OCI-LY3 (cell line): ENCODE results near the gene WNK4.
A peak's percentile ranks its signal among the peaks of the same experiment; 100 is the strongest.

Experiments
- H2AFZ ChIP-seq: fragments of 200-600, 300-600 bp; shearing (Covaris generic); 2 replicates; pipeline ENCODE4 v1.6.0; 2014; ENCODE audit warnings: antibody characterized with exemption, low read depth, low read length
- H3K27ac ChIP-seq: fragments of 200-600, 300-600 bp; sonication (generic); 2 replicates; pipeline ENCODE4 v1.5.1; 2014; ENCODE audit warnings: mild to moderate bottlenecking, low read length, moderate library complexity, mixed read lengths
- H3K27me3 ChIP-seq: fragments of 200-600, 300-600 bp; sonication (generic); 2 replicates; pipeline ENCODE4 v1.6.1; 2014; ENCODE audit warnings: low read depth, low read length, mixed read lengths
- H3K36me3 ChIP-seq: fragments of 200-600, 300-600 bp; sonication (generic); replicated peaks from 2 replicates; pipeline ENCODE3; 2014; ENCODE audit warnings: low read depth, low read length, mixed read lengths
- H3K4me1 ChIP-seq: fragments of 300-600, 200-600 bp; sonication (generic); 2 replicates; pipeline ENCODE4 v1.6.1; 2014; ENCODE audit warnings: low read length, mixed read lengths
- H3K4me2 ChIP-seq: fragments of 200-600, 300-600 bp; sonication (generic); 2 replicates; pipeline ENCODE4 v1.6.1; 2014; ENCODE audit warnings: low read length, mixed read lengths
- H3K4me3 ChIP-seq: fragments of 300-600, 200-600 bp; sonication (generic); 2 replicates; pipeline ENCODE4 v1.5.1; 2014; ENCODE audit warnings: antibody characterized with exemption, mild to moderate bottlenecking, low read length, moderate library complexity
- H3K79me2 ChIP-seq: fragments of 300-600, 200-600 bp; shearing (Covaris generic); 2 replicates; pipeline ENCODE4 v1.6.1; 2014; ENCODE audit warnings: mild to moderate bottlenecking, low read length, mixed read lengths
- H3K9ac ChIP-seq: fragments of 300-600, 200-600 bp; shearing (Covaris generic); 2 replicates; pipeline ENCODE4 v1.6.0; 2014; ENCODE audit warnings: mild to moderate bottlenecking, low read length, moderate library complexity
- H3K9me3 ChIP-seq: fragments of 200-600, 300-600 bp; shearing (Covaris generic); 2 replicates; pipeline ENCODE4 v1.6.1; 2014; ENCODE audit warnings: low read length, mixed read lengths; ENCODE audit not compliant: insufficient read depth
- H4K20me1 ChIP-seq: fragments of 200-600, 300-600 bp; sonication (generic); 2 replicates; pipeline ENCODE4 v1.6.1; 2016; ENCODE audit warnings: low read length, mixed read lengths; ENCODE audit not compliant: insufficient read depth
- CTCF ChIP-seq: fragments of 200-600, 300-600 bp; sonication (generic); IDR thresholded peaks from 2 replicates; pipeline ENCODE4 v1.5.1; 2014; ENCODE audit warnings: antibody characterized with exemption, low read length, low read depth
- EZH2phosphoT487 ChIP-seq: fragments of 200-600 bp; shearing (Covaris generic); IDR thresholded peaks from 2 replicates; pipeline ENCODE4 v1.6.1; 2018; ENCODE audit warnings: antibody characterized with exemption, mixed run types, low read depth

WNK4 gene

GRCh38 chr17:42774066-42774745, 6.2 kb upstream of the WNK4 start:
- H3K79me2 ChIP-seq: peaks cover 9% of the 10 kb centered on the region
- peak overlapping the region; percentile 98 for H3K9ac ChIP-seq
- no peaks in the 10 kb centered on the region for H3K27me3 ChIP-seq
- peak overlapping the region; percentile 74 for H3K27ac ChIP-seq
- H3K36me3 ChIP-seq: peaks cover 24% of the 10 kb centered on the region
- TF ChIP-seq CTCF (no peak), EZH2phosphoT487 (no peak)
- H2AFZ ChIP-seq: no peak overlapping the region
- H4K20me1 ChIP-seq: no peaks in the 10 kb centered on the region
- no peaks in the 10 kb centered on the region for H3K9me3 ChIP-seq
- H3K4me2 ChIP-seq: peak overlapping the region; percentile 88
- peak overlapping the region; percentile 93 for H3K4me3 ChIP-seq
- peaks cover 29% of the 10 kb centered on the region for H3K4me1 ChIP-seq

GRCh38 chr17:42775534-42776098, 4.8 kb upstream of the WNK4 start:
- Histone ChIP-seq H3K27ac (peak overlapping the region; percentile 74), H3K27me3 (no peaks in the 10 kb centered on the region), H3K36me3 (peaks cover 31% of the 10 kb centered on the region), H2AFZ (no peak overlapping the region), H3K79me2 (peaks cover 9% of the 10 kb centered on the region), H4K20me1 (no peaks in the 10 kb centered on the region), H3K4me1 (peaks cover 29% of the 10 kb centered on the region), H3K4me2 (peak overlapping the region; percentile 74), H3K9me3 (no peaks in the 10 kb centered on the region), H3K9ac (peak overlapping the region; percentile 36; the same call in 1 of the 2 replicates), H3K4me3 (peak overlapping the region; percentile 53)
- TF ChIP-seq CTCF: no peak
- no peak for TF ChIP-seq EZH2phosphoT487

DNA sequence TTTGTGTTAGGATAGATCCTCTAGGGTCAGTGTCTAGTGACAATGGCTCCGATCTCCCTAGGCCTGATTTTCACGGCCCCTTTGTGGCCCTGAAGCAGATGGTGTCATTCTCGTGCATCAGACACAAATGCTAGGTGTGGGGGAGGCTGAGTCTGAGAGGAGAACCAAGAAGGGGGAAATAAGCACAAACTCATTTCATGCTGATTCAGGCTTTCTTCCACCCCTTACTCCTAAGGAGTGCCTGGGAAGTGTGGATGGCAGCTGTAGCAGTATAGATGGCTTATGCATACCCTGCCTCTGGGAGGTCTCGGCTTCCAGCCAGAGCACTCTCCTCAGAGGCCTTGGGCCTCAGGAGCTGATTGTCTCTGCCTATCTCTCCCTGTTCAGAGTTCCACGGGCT, 1.8 kb upstream of the WNK4 start:
- Histone ChIP-seq H3K27ac (no peak overlapping the region), H3K4me2 (no peak overlapping the region), H3K79me2 (peaks cover 6% of the 10 kb centered on the region), H4K20me1 (no peaks in the 10 kb centered on the region), H2AFZ (no peak overlapping the region), H3K4me3 (no peak overlapping the region), H3K9ac (no peak overlapping the region), H3K9me3 (no peaks in the 10 kb centered on the region), H3K36me3 (peaks cover 34% of the 10 kb centered on the region), H3K4me1 (peaks cover 25% of the 10 kb centered on the region), H3K27me3 (no peaks in the 10 kb centered on the region)
- TF ChIP-seq CTCF: no peak
- no peak for TF ChIP-seq EZH2phosphoT487

- no peaks in the 10 kb centered on the region for H3K79me2 ChIP-seq
- no peak overlapping the region for H3K27ac ChIP-seq
- no peak overlapping the region for H3K9ac ChIP-seq
- TF ChIP-seq CTCF: no peak
- no peak for TF ChIP-seq EZH2phosphoT487
- no peaks in the 10 kb centered on the region for H3K27me3 ChIP-seq
- peaks cover 34% of the 10 kb centered on the region for H3K36me3 ChIP-seq
- H3K4me2 ChIP-seq: no peak overlapping the region
- H2AFZ ChIP-seq: no peak overlapping the region
- no peaks in the 10 kb centered on the region for H4K20me1 ChIP-seq
- no peak overlapping the region for H3K4me3 ChIP-seq
- H3K9me3 ChIP-seq: no peaks in the 10 kb centered on the region
- peaks cover 19% of the 10 kb centered on the region for H3K4me1 ChIP-seq
Observed at GRCh38 chr17:42779304-42779935, 990 bp upstream of the WNK4 start.
